Measurements from ENCODE around the gene ZNF384. TPM values are rescaled to one million over a fixed set of nuclear protein-coding genes. Genes with fewer than 3 reads are reported as not detected.

ZNF384 gene
- polyA plus RNA-seq, 1 donor (not counting 4 experiments of a cell fraction or from before 2014, with no cell fraction given): 29.0 TPM

GRCh38 chr12:6699989-6700645 is 10.9 kb upstream of the ZNF384 start:
- peaks cover 50% of the 10 kb centered on the region for H3K27me3 ChIP-seq (ENCODE audit: control insufficient read depth, extremely low read depth, insufficient read depth, low read length)
- H3K27ac ChIP-seq (ENCODE audit: control insufficient read depth, insufficient read depth, low read length): no peak overlapping the region
- FAIRE-seq (no peak), DNase-seq (ENCODE audit: low read depth, low spot score) (no peak)
- H3K4me2 ChIP-seq (ENCODE audit: control insufficient read depth, extremely low read depth, insufficient read depth, low read depth, low read length): peak overlapping the region; percentile 62
- H3K4me3 ChIP-seq (ENCODE audit: control insufficient read depth in 2 of 3, extremely low read depth in 1 of 3, insufficient read depth in 2 of 3, low read depth in 1 of 3, low read length in 3 of 3): peak overlapping the region in 2 of 3 experiments; percentile 21 to 36
- H3K4me1 ChIP-seq (ENCODE audit: control insufficient read depth, extremely low read depth, insufficient read depth, low read length): peaks cover 3% of the 10 kb centered on the region
- no peaks in the 10 kb centered on the region for H3K9me1 ChIP-seq (ENCODE audit: control insufficient read depth, extremely low read depth, insufficient read depth, low read length)
- H2AFZ ChIP-seq (ENCODE audit: control insufficient read depth, low read length): peak overlapping the region; percentile 27
- no peak overlapping the region for H3K9ac ChIP-seq (ENCODE audit: control insufficient read depth, extremely low read depth, insufficient read depth, low read length)
- no peaks in the 10 kb centered on the region for H4K20me1 ChIP-seq (ENCODE audit: control insufficient read depth, extremely low read depth, insufficient read depth, low read length)
- TF ChIP-seq CTCF (optimal IDR thresholded peaks at IDR 0.05 in 1 of 3, IDR thresholded peaks at IDR 0.05 in 1 of 3, conservative IDR thresholded peaks at IDR 0.05 in 1 of 3; ENCODE audit: extremely low read depth in 1 of 3, insufficient read depth in 2 of 3, low read length in 3 of 3) (no peak), EZH2 (IDR thresholded peaks at IDR 0.05; ENCODE audit: low read length) (no peak)
- no peaks in the 10 kb centered on the region for H3K79me2 ChIP-seq (ENCODE audit: control insufficient read depth, insufficient read depth, low read length)
- H3K9me3 ChIP-seq (ENCODE audit: control insufficient read depth, low read depth, low read length): no peaks in the 10 kb centered on the region
- dilution Hi-C loops (cut with MboI; ENCODE audit: extremely low pct_ligation_motif_present, low sequenced_read_pairs): no loop called here
- H3K36me3 ChIP-seq (ENCODE audit: control insufficient read depth in 2 of 2, extremely low read depth in 1 of 2, insufficient read depth in 2 of 2, low read length in 2 of 2): no peaks in the 10 kb centered on the region

GRCh38 chr12:6699259-6699988 is 10.2 kb upstream of the ZNF384 start:
- Histone ChIP-seq H3K9me3 (ENCODE audit: control insufficient read depth, low read depth, low read length) (no peaks in the 10 kb centered on the region), H3K4me3 (ENCODE audit: control insufficient read depth in 2 of 3, extremely low read depth in 1 of 3, insufficient read depth in 2 of 3, low read depth in 1 of 3, low read length in 3 of 3) (no peak overlapping the region), H3K27ac (ENCODE audit: control insufficient read depth, insufficient read depth, low read length) (no peak overlapping the region), H3K9me1 (ENCODE audit: control insufficient read depth, extremely low read depth, insufficient read depth, low read length) (no peaks in the 10 kb centered on the region), H3K27me3 (ENCODE audit: control insufficient read depth, extremely low read depth, insufficient read depth, low read length) (peaks cover 45% of the 10 kb centered on the region), H3K36me3 (ENCODE audit: control insufficient read depth in 2 of 2, extremely low read depth in 1 of 2, insufficient read depth in 2 of 2, low read length in 2 of 2) (no peaks in the 10 kb centered on the region), H3K9ac (ENCODE audit: control insufficient read depth, extremely low read depth, insufficient read depth, low read length) (no peak overlapping the region), H3K4me2 (ENCODE audit: control insufficient read depth, extremely low read depth, insufficient read depth, low read depth, low read length) (peak overlapping the region; percentile 62), H4K20me1 (ENCODE audit: control insufficient read depth, extremely low read depth, insufficient read depth, low read length) (no peaks in the 10 kb centered on the region), H3K4me1 (ENCODE audit: control insufficient read depth, extremely low read depth, insufficient read depth, low read length) (peaks cover 3% of the 10 kb centered on the region), H2AFZ (ENCODE audit: control insufficient read depth, low read length) (no peak overlapping the region), H3K79me2 (ENCODE audit: control insufficient read depth, insufficient read depth, low read length) (no peaks in the 10 kb centered on the region)
- TF ChIP-seq EZH2 (IDR thresholded peaks at IDR 0.05; ENCODE audit: low read length) (peak; percentile 95), CTCF (optimal IDR thresholded peaks at IDR 0.05 in 1 of 3, IDR thresholded peaks at IDR 0.05 in 1 of 3, conservative IDR thresholded peaks at IDR 0.05 in 1 of 3; ENCODE audit: extremely low read depth in 1 of 3, insufficient read depth in 2 of 3, low read length in 3 of 3) (no peak)
- DNase-seq (ENCODE audit: low read depth, low spot score) (no peak), FAIRE-seq (no peak)
- dilution Hi-C loops (cut with MboI; ENCODE audit: extremely low pct_ligation_motif_present, low sequenced_read_pairs): no loop called here
